Astrocyte of the spinal cord (primary cell): ENCODE measurements around the gene SMTNL2.

Source experiments
- DNase-seq: peaks from one replicate; pipeline ENCODE4 v3.0.0; 2011; ENCODE audit warnings: low read depth, low spot score
- H3K4me3 ChIP-seq: 2 replicates; pipeline ENCODE4 v1.5.1; 2011; ENCODE audit warnings: low read depth, mild to moderate bottlenecking, low read length, moderate library complexity
- CTCF ChIP-seq: IDR thresholded peaks from 2 replicates; pipeline ENCODE4 v1.5.1; 2012; ENCODE audit warnings: low read depth, mild to moderate bottlenecking, low read length, inconsistent platforms
- in situ Hi-C: cut with HindIII; loops from 2 replicates; pipeline ENCODE4 v1.10.0; 2017; ENCODE audit warnings: low sequenced_read_pairs

Gene SMTNL2

GRCh38 chr17:4537451-4538235 is 46.7 kb upstream of the SMTNL2 start:
- no peak overlapping the region for H3K4me3 ChIP-seq
- in situ Hi-C loops, result no loop called here
- DNase-seq, result no peak
- TF ChIP-seq CTCF, result no peak

- H3K4me3 ChIP-seq, result no peak overlapping the region
- no peak for DNase-seq
- TF ChIP-seq CTCF, result no peak
- in situ Hi-C loops, result no loop called here
These were observed 45.9 kb upstream of the SMTNL2 start for GRCh38 chr17:4538236-4539002.

GRCh38 chr17:4539025-4539424 is 45.3 kb upstream of the SMTNL2 start:
- no peak for TF ChIP-seq CTCF
- in situ Hi-C loops, result no loop called here
- no peak for DNase-seq
- H3K4me3 ChIP-seq, result no peak overlapping the region

- no peak for DNase-seq
- in situ Hi-C loops, result no loop called here
- TF ChIP-seq CTCF, result no peak
- H3K4me3 ChIP-seq, result no peak overlapping the region
These were observed 44.6 kb upstream of the SMTNL2 start for GRCh38 chr17:4539576-4540223.

GRCh38 chr17:4540224-4540651 is 44.1 kb upstream of the SMTNL2 start:
- TF ChIP-seq CTCF, result no peak
- in situ Hi-C loops, result no loop called here
- H3K4me3 ChIP-seq, result no peak overlapping the region
- no peak for DNase-seq

- no peak for DNase-seq
- no peak for TF ChIP-seq CTCF
- in situ Hi-C loops, result no loop called here
- no peak overlapping the region for H3K4me3 ChIP-seq
These were observed 43.5 kb upstream of the SMTNL2 start for GRCh38 chr17:4540687-4541327.
